HG02588 (cell line): ENCODE data around the gene PHEX.

ENCODE experiments used
- ATAC-seq: cut with Tn5 transposase; IDR thresholded peaks from one replicate; pipeline ENCODE4 v1.9.1; 2021; ENCODE audit warnings: mild to moderate bottlenecking, moderate library complexity; ENCODE audit not compliant: unreplicated experiment

Gene PHEX

GRCh38 chrX:22097012-22097694, 65.0 kb downstream of the PHEX start:
- no peak for ATAC-seq

GRCh38 chrX:22105231-22105630, 73.1 kb downstream of the PHEX start:
- no peak for ATAC-seq

- no peak for ATAC-seq
These were observed 73.8 kb downstream of the PHEX start for GRCh38 chrX:22105971-22106370.

- ATAC-seq, result no peak
These were observed 77.3 kb downstream of the PHEX start for GRCh38 chrX:22109442-22109841.

- no peak for ATAC-seq
These were observed 78.8 kb downstream of the PHEX start for GRCh38 chrX:22110729-22111494.

- ATAC-seq, result no peak
These were observed 84.8 kb downstream of the PHEX start for GRCh38 chrX:22116605-22117546.

- ATAC-seq, result no peak
These were observed 85.5 kb downstream of the PHEX start for GRCh38 chrX:22117633-22118032.

- ATAC-seq, result no peak
These were observed 86.2 kb downstream of the PHEX start for GRCh38 chrX:22118161-22118830.

GRCh38 chrX:22121161-22121560, 89.0 kb downstream of the PHEX start:
- ATAC-seq, result no peak

- ATAC-seq, result no peak
These were observed 90.4 kb downstream of the PHEX start for GRCh38 chrX:22122510-22122909.

GRCh38 chrX:22124098-22124497, 92.0 kb downstream of the PHEX start:
- no peak for ATAC-seq

- ATAC-seq, result no peak
These were observed 93.4 kb downstream of the PHEX start for GRCh38 chrX:22125481-22125880.

- no peak for ATAC-seq
These were observed 94.2 kb downstream of the PHEX start for GRCh38 chrX:22126327-22126726.

- no peak for ATAC-seq
These were observed 96.8 kb downstream of the PHEX start for GRCh38 chrX:22128961-22129360.

- ATAC-seq, result no peak
These were observed 102.6 kb downstream of the PHEX start for GRCh38 chrX:22134681-22135080.

GRCh38 chrX:22135171-22135711, 103.1 kb downstream of the PHEX start:
- no peak for ATAC-seq

GRCh38 chrX:22135994-22136684, 104.0 kb downstream of the PHEX start:
- ATAC-seq, result no peak

- ATAC-seq, result no peak
These were observed 104.6 kb downstream of the PHEX start for GRCh38 chrX:22136711-22137110.

- no peak for ATAC-seq
These were observed 107.7 kb downstream of the PHEX start for GRCh38 chrX:22139822-22140221.
